Regular cardiac myocyte (primary cell): ENCODE results near the gene PRAMEF4. TPM values are rescaled to one million over a fixed set of nuclear protein-coding genes. Genes with fewer than 3 reads are reported as not detected.

Source experiments
- total RNA-seq: library from RNA; depleted of rRNA; stranded (reverse); fragments of >200 nt; gene quantifications from 2 replicates; pipeline ENCODE4 v1.2.3, GENCODE V29; 2014

PRAMEF4 gene
- total RNA-seq = not detected in 2 replicates

GRCh38 chr1:12886101-12886500 is at the start of gene PRAMEF4:
Gene PRAMEF4 (minus strand): TSS chr1:12886201. CDS start chr1:12883394, 2,807 bp downstream.

GRCh38 chr1:12916310-12916709 is 30.3 kb upstream of the PRAMEF4 start, which contains the start of gene PRAMEF7:
Gene PRAMEF7 (plus strand): TSS chr1:12916610. CDS start chr1:12917693, 1,083 bp downstream.

GRCh38 chr1:12898170-12898569 is 12.2 kb upstream of the PRAMEF4 start, which contains the start of gene PRAMEF10:
Gene PRAMEF10 (minus strand): TSS chr1:12898270. CDS start chr1:12895847, 2,423 bp downstream.

GRCh38 chr1:12856786-12857185 is 29.2 kb downstream of the PRAMEF4 start, which contains the start of gene PRAMEF2:
Gene PRAMEF2 (plus strand): TSS chr1:12857086. CDS start chr1:12859010, 1,924 bp downstream.

GRCh38 chr1:12848620-12849019 is 37.4 kb downstream of the PRAMEF4 start, which contains the start of gene HNRNPCL1:
Gene HNRNPCL1 (minus strand): TSS chr1:12848720. CDS start chr1:12848289, 431 bp downstream.

GRCh38 chr1:12831310-12831709 is 54.7 kb downstream of the PRAMEF4 start, which contains the start of gene PRAMEF11:
Gene PRAMEF11 (minus strand): TSS chr1:12831410. CDS start chr1:12828789, 2,621 bp downstream.

Other genes starting within 250 kb of the PRAMEF4 start
- under 0.01 TPM in 1 of 2 replicates, not detected in the other for gene AADACL4, start 242.1 kb downstream of the PRAMEF4 start, total RNA-seq
- gene AADACL3, start 170.1 kb downstream of the PRAMEF4 start, total RNA-seq = not detected in 2 replicates
- not detected in 2 replicates for gene CFAP107, start 140.0 kb downstream of the PRAMEF4 start, total RNA-seq
- gene PRAMEF12, start 112.5 kb downstream of the PRAMEF4 start, total RNA-seq = not detected in 2 replicates
- not detected in 2 replicates for gene PRAMEF1, start 94.8 kb downstream of the PRAMEF4 start, total RNA-seq
- gene PRAMEF11, start 54.8 kb downstream of the PRAMEF4 start, total RNA-seq = not detected in 2 replicates
- gene HNRNPCL1, start 37.5 kb downstream of the PRAMEF4 start, total RNA-seq = not detected in 2 replicates
- not detected in 2 replicates for gene PRAMEF2, start 29.1 kb downstream of the PRAMEF4 start, total RNA-seq
- not detected in 2 replicates for gene PRAMEF10, start 12.1 kb upstream of the PRAMEF4 start, total RNA-seq
- gene PRAMEF7, start 30.4 kb upstream of the PRAMEF4 start, total RNA-seq = not detected in 2 replicates
- gene PRAMEF6, start 61.4 kb upstream of the PRAMEF4 start, total RNA-seq = not detected in 2 replicates
- not detected in 2 replicates for gene PRAMEF27, start 170.4 kb upstream of the PRAMEF4 start, total RNA-seq
- gene HNRNPCL3, start 174.6 kb upstream of the PRAMEF4 start, total RNA-seq = not detected in 2 replicates
- not detected in 2 replicates for gene PRAMEF25, start 184.6 kb upstream of the PRAMEF4 start, total RNA-seq
- gene HNRNPCL2, start 230.7 kb upstream of the PRAMEF4 start, total RNA-seq = not detected in 2 replicates